ENCODE data around the gene SUSD6.

- TF ChIP-seq YY1 (IDR thresholded peaks at IDR 0.05; ENCODE audit: insufficient read depth, insufficient read length) (no peak), SUZ12 (IDR thresholded peaks at IDR 0.05; ENCODE audit: extremely low read depth, insufficient read depth, insufficient read length) (no peak)
Measured at GRCh38 chr14:69595336-69595735, 16.1 kb upstream of the SUSD6 start.

All from NT2/D1 (cell line).